MM.1S (cell line): ENCODE results near the gene CCDC178.

ENCODE experiments used
- DNase-seq: peaks from one replicate; pipeline ENCODE4 v3.0.0-alpha.2; 2015
- H2AFZ ChIP-seq: fragments of 300-600 bp; sonication (generic); 2 replicates; pipeline ENCODE4 v1.6.0; 2016; ENCODE audit warnings: antibody characterized with exemption, low read length
- H3F3A ChIP-seq: fragments of 300-600 bp; sonication (generic); 2 replicates; pipeline ENCODE4 v1.6.1; 2016; ENCODE audit warnings: mild to moderate bottlenecking, antibody characterized with exemption, low read length, moderate library complexity, mixed read lengths; ENCODE audit not compliant: insufficient read depth
- H3K27ac ChIP-seq: fragments of 300-600 bp; sonication (generic); 2 replicates; pipeline ENCODE4 v1.5.1; 2016; ENCODE audit warnings: mild to moderate bottlenecking, low read length
- H3K27me3 ChIP-seq: fragments of 300-600 bp; sonication (generic); replicated peaks from 2 replicates; pipeline ENCODE4 v1.6.0; 2016; ENCODE audit warnings: low read length; ENCODE audit not compliant: insufficient read depth
- H3K36me3 ChIP-seq: fragments of 300-600 bp; sonication (generic); replicated peaks from 2 replicates; pipeline ENCODE4 v1.6.1; 2016; ENCODE audit warnings: mild to moderate bottlenecking, low read length, mixed read lengths; ENCODE audit not compliant: insufficient read depth
- H3K4me1 ChIP-seq: fragments of 300-600 bp; sonication (generic); 2 replicates; pipeline ENCODE4 v1.6.1; 2016; ENCODE audit warnings: low read length, mixed read lengths
- H3K4me2 ChIP-seq: fragments of 300-600 bp; sonication (generic); 2 replicates; pipeline ENCODE4 v1.6.0; 2016; ENCODE audit warnings: low read depth, low read length
- H3K4me3 ChIP-seq: fragments of 300-600 bp; sonication (generic); 2 replicates; pipeline ENCODE4 v1.5.1; 2016; ENCODE audit warnings: low read length, mixed read lengths
- H3K79me2 ChIP-seq: fragments of 300-600 bp; sonication (generic); 2 replicates; pipeline ENCODE4 v1.6.1; 2016; ENCODE audit warnings: mixed run types, low read length, mixed read lengths
- H3K9ac ChIP-seq: fragments of 300-600 bp; sonication (generic); 2 replicates; pipeline ENCODE4 v1.6.1; 2016; ENCODE audit warnings: low read length, mixed read lengths
- H3K9me2 ChIP-seq: fragments of 300-600 bp; sonication (generic); replicated peaks from 2 replicates; pipeline ENCODE4 v1.6.1; 2016; ENCODE audit warnings: mild to moderate bottlenecking, low read length, mixed read lengths; ENCODE audit not compliant: insufficient read depth
- H3K9me3 ChIP-seq: fragments of 300-600 bp; sonication (generic); replicated peaks from 2 replicates; pipeline ENCODE4 v1.6.1; 2016; ENCODE audit warnings: mild to moderate bottlenecking, low read length, mixed read lengths; ENCODE audit not compliant: insufficient read depth
- H4K20me1 ChIP-seq: fragments of 300-600 bp; sonication (generic); 2 replicates; pipeline ENCODE4 v1.6.1; 2016; ENCODE audit warnings: mild to moderate bottlenecking, low read length, moderate library complexity, mixed read lengths; ENCODE audit not compliant: insufficient read depth
- CTCF ChIP-seq: fragments of 300-600 bp; sonication (generic); IDR thresholded peaks from 2 replicates; pipeline ENCODE4 v1.5.1; 2016; ENCODE audit warnings: antibody characterized with exemption, low read length, mixed read lengths
- EZH2 ChIP-seq: fragments of 300-600 bp; sonication (generic); optimal IDR thresholded peaks from 2 replicates; pipeline ENCODE3; 2017; ENCODE audit warnings: low read depth, mild to moderate bottlenecking, antibody characterized with exemption, low read length, mixed read lengths
- EZH2phosphoT487 ChIP-seq: fragments of 300-600 bp; sonication (generic); IDR thresholded peaks from 2 replicates; pipeline ENCODE4 v1.6.1; 2018; ENCODE audit warnings: antibody characterized with exemption, low read length

CCDC178 gene

GRCh38 chr18:33020877-33021276 lies 419.6 kb downstream of the CCDC178 start:
- Histone ChIP-seq H4K20me1 (no peaks in the 10 kb centered on the region), H3F3A (no peaks in the 10 kb centered on the region), H2AFZ (no peak overlapping the region), H3K36me3 (no peaks in the 10 kb centered on the region), H3K9me2 (no peaks in the 10 kb centered on the region), H3K4me2 (no peak overlapping the region), H3K79me2 (no peaks in the 10 kb centered on the region), H3K9me3 (no peaks in the 10 kb centered on the region), H3K4me3 (no peak overlapping the region), H3K27me3 (no peaks in the 10 kb centered on the region), H3K9ac (no peak overlapping the region), H3K4me1 (no peaks in the 10 kb centered on the region), H3K27ac (no peak overlapping the region)
- TF ChIP-seq CTCF (no peak), EZH2phosphoT487 (no peak), EZH2 (no peak)
- no peak for DNase-seq

- Histone ChIP-seq H2AFZ (no peak overlapping the region), H3K4me2 (no peak overlapping the region), H3K9ac (no peak overlapping the region), H3K27ac (no peak overlapping the region), H3F3A (no peaks in the 10 kb centered on the region), H3K9me3 (no peaks in the 10 kb centered on the region), H3K4me3 (no peak overlapping the region), H3K4me1 (no peaks in the 10 kb centered on the region), H3K9me2 (no peaks in the 10 kb centered on the region), H4K20me1 (no peaks in the 10 kb centered on the region), H3K79me2 (no peaks in the 10 kb centered on the region), H3K36me3 (no peaks in the 10 kb centered on the region), H3K27me3 (no peaks in the 10 kb centered on the region)
- DNase-seq: no peak
- no peak for TF ChIP-seq EZH2
- no peak for TF ChIP-seq CTCF
- no peak for TF ChIP-seq EZH2phosphoT487
Observed at GRCh38 chr18:33014060-33014796, 426.3 kb downstream of the CCDC178 start.

GRCh38 chr18:33010149-33010548 lies 430.4 kb downstream of the CCDC178 start:
- H3K4me1 ChIP-seq: no peaks in the 10 kb centered on the region
- no peaks in the 10 kb centered on the region for H3K36me3 ChIP-seq
- H3K27ac ChIP-seq: no peak overlapping the region
- H3K9me2 ChIP-seq: no peaks in the 10 kb centered on the region
- no peaks in the 10 kb centered on the region for H3F3A ChIP-seq
- no peak overlapping the region for H3K4me3 ChIP-seq
- no peak overlapping the region for H3K4me2 ChIP-seq
- no peaks in the 10 kb centered on the region for H3K79me2 ChIP-seq
- H3K9ac ChIP-seq: no peak overlapping the region
- TF ChIP-seq EZH2phosphoT487 (no peak), EZH2 (no peak), CTCF (no peak)
- no peaks in the 10 kb centered on the region for H3K27me3 ChIP-seq
- no peaks in the 10 kb centered on the region for H3K9me3 ChIP-seq
- H4K20me1 ChIP-seq: no peaks in the 10 kb centered on the region
- no peak overlapping the region for H2AFZ ChIP-seq
- no peak for DNase-seq
